ENCODE measurements around the gene KPNB1.
"Not testable (repeated sequence)": the region's sequence is repeated elsewhere in the genome, so short reads cannot be mapped to it uniquely, and the experiment has no call there.

The KPNB1 gene

GRCh38 chr17:47676510-47677165, 26.9 kb downstream of the KPNB1 start:
- no peak for DNase-seq (ENCODE audit: low read depth)

- DNase-seq (ENCODE audit: low read depth), result no peak
Measured at GRCh38 chr17:47678196-47678595, 28.5 kb downstream of the KPNB1 start.

- no peak for DNase-seq (ENCODE audit: low read depth)
Measured at GRCh38 chr17:47682138-47682537, 32.4 kb downstream of the KPNB1 start.

- not testable (repeated sequence) for DNase-seq (ENCODE audit: low read depth)
Measured at GRCh38 chr17:47682727-47683126, 33.0 kb downstream of the KPNB1 start.

GRCh38 chr17:47684025-47684424, 34.3 kb downstream of the KPNB1 start:
- DNase-seq (ENCODE audit: low read depth), result no peak

GRCh38 chr17:47684535-47685193, 34.9 kb downstream of the KPNB1 start:
- no peak for DNase-seq (ENCODE audit: low read depth)

- peak; percentile 56 for DNase-seq (ENCODE audit: low read depth)
Measured at GRCh38 chr17:47685556-47686275, 36.0 kb downstream of the KPNB1 start.

- peak; percentile 82 for DNase-seq (ENCODE audit: low read depth)
Measured at GRCh38 chr17:47686276-47686635, 36.5 kb downstream of the KPNB1 start.

- peak; percentile 55 for DNase-seq (ENCODE audit: low read depth)
Measured at GRCh38 chr17:47686664-47687327, 37.1 kb downstream of the KPNB1 start.

GRCh38 chr17:47687328-47687690, 37.6 kb downstream of the KPNB1 start:
- no peak for DNase-seq (ENCODE audit: low read depth)

GRCh38 chr17:47687748-47688147, 38.0 kb downstream of the KPNB1 start:
- DNase-seq (ENCODE audit: low read depth), result peak; percentile 22

- DNase-seq (ENCODE audit: low read depth), result no peak
Measured at GRCh38 chr17:47690121-47690520, 40.4 kb downstream of the KPNB1 start.

GRCh38 chr17:47692137-47692894, 42.6 kb downstream of the KPNB1 start:
- no peak for DNase-seq (ENCODE audit: low read depth)

GRCh38 chr17:47692895-47693730, 43.4 kb downstream of the KPNB1 start:
- DNase-seq (ENCODE audit: low read depth), result no peak

GRCh38 chr17:47693731-47694580, 44.2 kb downstream of the KPNB1 start, which contains the start of gene TBKBP1:
Gene TBKBP1 (plus strand): TSS chr17:47694161. CDS start chr17:47696113, 1,952 bp downstream.
- peak; percentile 52 for DNase-seq (ENCODE audit: low read depth)

GRCh38 chr17:47694581-47695428, 45.1 kb downstream of the KPNB1 start:
- DNase-seq (ENCODE audit: low read depth), result peak; percentile 58

- no peak for DNase-seq (ENCODE audit: low read depth)
Measured at GRCh38 chr17:47695429-47696376, 46.0 kb downstream of the KPNB1 start.

Measured in amniotic epithelial cell (primary cell).